ENCODE measurements around the gene SERPINA1. TPM values are rescaled to one million over a fixed set of nuclear protein-coding genes. Genes with fewer than 3 reads are reported as not detected.

SERPINA1 gene
- total and polyA plus RNA-seq, 2 donors (not counting 1 experiment from before 2014, with no cell fraction given): 0.69 to 6.8 TPM

GRCh38 chr14:94343238-94344005 lies 45.0 kb downstream of the SERPINA1 start:
- H3K4me3 ChIP-seq (ENCODE audit: control extremely low read depth in 1 of 5, extremely low read depth in 1 of 5, insufficient read depth in 1 of 5, low read depth in 2 of 5, low read length in 4 of 5): no peak overlapping the region
- CTCF ChIA-PET: no interaction called here

More at GRCh38 chr14:94343238-94344005, 45.0 kb downstream of the SERPINA1 start:
- Histone ChIP-seq H2AFZ (ENCODE audit: insufficient read depth, low read depth, low read length, poor library complexity, severe bottlenecking) (no peak overlapping the region), H3K79me2 (ENCODE audit: control insufficient read depth, insufficient read depth, low read length) (no peaks in the 10 kb centered on the region), H4K20me1 (ENCODE audit: control insufficient read depth, insufficient read depth, low read length, poor library complexity, severe bottlenecking) (no peaks in the 10 kb centered on the region), H3K9me3 (ENCODE audit: control extremely low read depth in 1 of 3, control insufficient read depth in 2 of 3, insufficient read depth in 1 of 3, low read length in 2 of 3) (peaks cover 0 to 12% (median 0%) of the 10 kb centered on the region in 3 donors), H3K9ac (ENCODE audit: low read length) (no peak overlapping the region), H3K36me3 (replicated peaks in 1 of 2; ENCODE audit: control extremely low read depth in 1 of 2, control insufficient read depth in 1 of 2, extremely low read depth in 1 of 2, insufficient read depth in 2 of 2, low read length in 1 of 2) (no peaks in the 10 kb centered on the region), H3K4me2 (replicated peaks; ENCODE audit: low read depth, low read length, poor library complexity, severe bottlenecking) (no peak overlapping the region), H3K27ac (ENCODE audit: low read length in 2 of 2) (no peak overlapping the region), H3K27me3 (replicated peaks in 1 of 4; ENCODE audit: control extremely low read depth in 1 of 4, control insufficient read depth in 3 of 4, insufficient read depth in 4 of 4, low read length in 3 of 4) (no peaks in the 10 kb centered on the region), H3K4me1 (ENCODE audit: control insufficient read depth in 2 of 2, insufficient read depth in 2 of 2, low read length in 2 of 2) (peaks cover 0 to 15% of the 10 kb centered on the region in 2 donors)
- intact Hi-C loops (cut with micrococcal nuclease): loop anchor here (10.0 kb wide), 1 partner anchor 141 kb away; no protein-coding TSS in a partner anchor
- H3K4me1 Mint-ChIP-seq: peaks cover 24% of the 10 kb centered on the region
- H3K9me3 Mint-ChIP-seq (ENCODE audit: insufficient read depth): no peaks in the 10 kb centered on the region
- 89% methylated on average over 6 of the region's 8 CpGs for WGBS (ENCODE audit: insufficient coverage)
- POLR2A ChIA-PET: no interaction called here
- TF ChIP-seq EZH2 (IDR thresholded peaks at IDR 0.05; ENCODE audit: borderline replicate concordance, insufficient read depth, low read depth, low read length, poor library complexity, severe bottlenecking): no peak
- TF ChIP-seq, protein P1, sequence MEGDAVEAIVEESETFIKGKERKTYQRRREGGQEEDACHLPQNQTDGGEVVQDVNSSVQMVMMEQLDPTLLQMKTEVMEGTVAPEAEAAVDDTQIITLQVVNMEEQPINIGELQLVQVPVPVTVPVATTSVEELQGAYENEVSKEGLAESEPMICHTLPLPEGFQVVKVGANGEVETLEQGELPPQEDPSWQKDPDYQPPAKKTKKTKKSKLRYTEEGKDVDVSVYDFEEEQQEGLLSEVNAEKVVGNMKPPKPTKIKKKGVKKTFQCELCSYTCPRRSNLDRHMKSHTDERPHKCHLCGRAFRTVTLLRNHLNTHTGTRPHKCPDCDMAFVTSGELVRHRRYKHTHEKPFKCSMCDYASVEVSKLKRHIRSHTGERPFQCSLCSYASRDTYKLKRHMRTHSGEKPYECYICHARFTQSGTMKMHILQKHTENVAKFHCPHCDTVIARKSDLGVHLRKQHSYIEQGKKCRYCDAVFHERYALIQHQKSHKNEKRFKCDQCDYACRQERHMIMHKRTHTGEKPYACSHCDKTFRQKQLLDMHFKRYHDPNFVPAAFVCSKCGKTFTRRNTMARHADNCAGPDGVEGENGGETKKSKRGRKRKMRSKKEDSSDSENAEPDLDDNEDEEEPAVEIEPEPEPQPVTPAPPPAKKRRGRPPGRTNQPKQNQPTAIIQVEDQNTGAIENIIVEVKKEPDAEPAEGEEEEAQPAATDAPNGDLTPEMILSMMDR (IDR thresholded peaks at IDR 0.05): no peak
- no peak overlapping the region for H3K27ac Mint-ChIP-seq
- peaks cover 12% of the 10 kb centered on the region for H3K27me3 Mint-ChIP-seq
- no peak overlapping the region for H3K4me3 Mint-ChIP-seq
- ATAC-seq (ENCODE audit: low read depth) (no peak), DNase-seq (no peak)

Measured in B cell (primary cell).